SW480 (cell line): ENCODE measurements around the gene MAPK8IP3.
"Not testable (repeated sequence)": the region's sequence is repeated elsewhere in the genome, so short reads cannot be mapped to it uniquely, and the experiment has no call there.

ENCODE experiments used
- DNase-seq: peaks from one replicate; pipeline ENCODE4 v3.0.0-alpha.2; 2016; ENCODE audit warnings: low spot score

MAPK8IP3 gene

DNA sequence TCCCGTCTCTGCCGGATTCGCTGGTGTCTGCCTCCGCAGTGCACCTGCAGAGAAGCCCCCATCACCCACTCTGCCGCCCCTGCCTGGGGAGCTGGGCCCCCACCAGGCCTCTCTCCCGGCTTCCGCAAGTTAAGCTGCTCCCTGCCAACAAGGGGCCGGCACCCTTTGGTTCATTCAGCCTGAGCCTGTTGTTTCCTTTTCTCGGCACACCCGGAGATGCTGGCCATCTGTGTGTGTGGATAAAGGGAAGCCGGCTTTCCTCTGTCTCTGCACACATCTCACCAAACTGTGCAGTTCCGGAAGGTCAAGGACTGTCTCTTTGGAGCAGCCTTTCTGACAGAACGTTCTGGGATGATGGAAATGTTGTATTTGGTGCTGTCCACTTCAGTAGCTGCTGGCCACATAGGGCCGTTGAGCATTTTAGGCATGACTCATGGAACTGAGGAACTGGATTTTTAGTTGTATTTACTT lies 6.8 kb downstream of the MAPK8IP3 start:
- no peak for DNase-seq

- DNase-seq: no peak
These were observed 7.3 kb downstream of the MAPK8IP3 start for GRCh38 chr16:1713331-1713730.

DNA sequence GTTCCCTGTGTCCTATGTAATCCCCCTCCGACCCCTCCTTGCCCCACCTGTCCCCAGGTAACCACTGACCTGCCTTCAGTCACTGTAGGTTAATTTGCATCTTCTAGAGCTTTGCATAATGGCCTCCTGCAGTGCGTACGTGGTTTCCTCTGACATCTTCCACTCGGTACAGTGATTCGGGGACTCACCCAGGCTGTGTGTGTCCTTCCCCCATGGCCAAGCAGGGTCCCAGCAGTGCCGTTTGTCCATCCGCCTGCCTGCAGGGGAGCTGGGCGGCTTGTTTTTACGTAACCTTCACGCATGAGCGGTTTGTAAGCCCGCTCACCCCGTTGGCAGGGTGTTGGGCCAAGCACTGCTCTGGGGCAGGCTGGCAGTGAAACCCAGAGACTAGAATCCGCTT lies 7.9 kb downstream of the MAPK8IP3 start:
- DNase-seq: no peak

GRCh38 chr16:1715220-1715619 lies 9.2 kb downstream of the MAPK8IP3 start:
- DNase-seq: no peak

- DNase-seq: not testable (repeated sequence)
These were observed 12.2 kb downstream of the MAPK8IP3 start for GRCh38 chr16:1718236-1718635.

DNA sequence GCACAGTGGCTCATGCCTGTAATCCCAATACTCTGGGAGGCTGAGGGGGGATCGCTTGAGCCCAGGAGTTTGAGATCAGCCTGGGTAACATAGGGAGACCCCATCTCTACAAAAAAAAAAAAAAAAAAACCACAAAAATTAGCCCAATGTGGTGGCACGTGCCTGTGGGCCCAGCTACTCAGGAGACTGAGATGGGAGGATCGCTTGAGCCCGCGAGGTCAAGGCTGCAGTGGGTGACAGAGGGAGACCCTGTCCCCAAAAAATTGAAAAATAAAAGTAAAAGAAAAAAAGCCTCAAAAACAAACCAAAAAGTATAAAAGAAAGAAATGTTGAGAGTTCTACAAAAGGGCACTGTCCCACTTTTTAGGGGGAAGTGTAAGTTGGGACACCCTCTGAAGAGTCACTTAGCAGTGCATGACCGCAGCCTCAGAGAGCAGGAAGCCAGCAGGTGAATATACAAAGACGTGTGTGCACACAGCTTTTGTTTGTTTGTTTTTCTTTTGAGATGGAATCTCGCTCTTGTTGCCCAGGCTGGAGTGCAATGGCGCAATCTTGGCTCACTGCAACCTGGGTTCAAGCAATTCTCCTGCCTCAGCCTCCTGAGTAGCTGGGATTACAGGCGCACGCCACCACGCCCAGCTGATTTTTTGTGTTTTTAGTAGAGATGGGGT lies 13.7 kb downstream of the MAPK8IP3 start:
- not testable (repeated sequence) for DNase-seq

- DNase-seq: no peak
These were observed 15.4 kb downstream of the MAPK8IP3 start for GRCh38 chr16:1721372-1721771.

GRCh38 chr16:1723450-1724147 lies 17.6 kb downstream of the MAPK8IP3 start:
- DNase-seq: no peak

DNA sequence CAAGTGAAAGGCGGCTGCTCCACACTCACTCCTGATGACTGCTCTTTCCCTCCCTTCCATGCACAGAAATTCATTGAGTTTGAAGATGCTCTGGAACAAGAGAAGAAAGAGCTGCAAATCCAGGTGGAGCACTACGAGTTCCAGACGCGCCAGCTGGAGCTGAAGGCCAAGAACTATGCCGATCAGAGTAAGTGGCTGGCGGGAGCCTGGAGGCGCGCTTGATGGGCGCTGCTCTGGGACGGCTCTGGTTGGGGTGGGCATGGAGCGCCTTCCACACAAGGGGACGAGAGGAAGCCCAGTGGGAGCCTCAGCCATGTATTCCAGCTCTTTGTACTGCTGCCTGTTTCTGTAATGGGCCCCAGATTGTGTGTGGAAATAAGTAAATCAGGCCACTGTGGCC lies 18.5 kb downstream of the MAPK8IP3 start:
- DNase-seq: no peak

DNA sequence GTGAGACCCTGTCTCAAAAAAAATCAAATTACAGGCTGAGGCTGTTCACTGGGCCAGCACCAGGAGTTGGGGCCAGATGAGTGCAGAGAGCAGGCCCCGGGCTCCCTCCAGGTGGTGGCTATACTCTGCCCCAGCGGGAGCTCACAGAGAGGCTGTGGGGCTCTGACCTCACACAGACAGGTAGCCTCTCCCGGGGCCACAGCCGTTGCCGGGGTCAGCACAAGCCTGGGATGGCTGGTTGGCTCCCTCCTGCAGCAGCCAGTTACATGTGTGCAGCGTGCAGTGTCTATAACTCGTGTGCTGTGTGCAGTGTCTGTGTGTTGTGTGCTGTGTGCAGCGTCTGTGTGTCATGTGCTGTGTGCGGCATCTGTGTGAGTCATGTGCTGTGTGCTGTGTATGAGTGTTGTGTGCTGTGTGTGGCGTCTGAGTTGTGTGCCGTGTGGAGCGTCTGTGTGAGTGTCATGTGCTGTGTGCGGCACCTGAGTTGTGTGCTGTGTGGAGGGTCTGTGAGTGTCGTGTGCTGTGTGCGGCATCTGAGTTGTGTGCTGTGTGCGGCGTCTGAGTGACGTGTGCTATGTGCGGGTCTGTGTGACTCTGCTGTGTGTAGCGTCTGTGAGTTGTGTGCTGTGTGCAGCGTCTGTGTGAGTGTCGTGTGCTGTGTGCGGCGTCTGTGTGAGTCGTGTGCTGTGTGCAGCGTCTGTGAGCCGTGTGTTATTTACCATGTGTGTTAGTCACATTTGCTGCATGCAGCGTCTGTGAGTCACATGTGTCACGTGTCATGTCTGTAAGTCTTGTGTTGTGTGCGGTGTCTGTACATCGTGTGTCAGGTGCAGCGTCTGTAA lies 20.9 kb downstream of the MAPK8IP3 start:
- DNase-seq: no peak

GRCh38 chr16:1727651-1728624 lies 21.9 kb downstream of the MAPK8IP3 start:
- DNase-seq: no peak

DNA sequence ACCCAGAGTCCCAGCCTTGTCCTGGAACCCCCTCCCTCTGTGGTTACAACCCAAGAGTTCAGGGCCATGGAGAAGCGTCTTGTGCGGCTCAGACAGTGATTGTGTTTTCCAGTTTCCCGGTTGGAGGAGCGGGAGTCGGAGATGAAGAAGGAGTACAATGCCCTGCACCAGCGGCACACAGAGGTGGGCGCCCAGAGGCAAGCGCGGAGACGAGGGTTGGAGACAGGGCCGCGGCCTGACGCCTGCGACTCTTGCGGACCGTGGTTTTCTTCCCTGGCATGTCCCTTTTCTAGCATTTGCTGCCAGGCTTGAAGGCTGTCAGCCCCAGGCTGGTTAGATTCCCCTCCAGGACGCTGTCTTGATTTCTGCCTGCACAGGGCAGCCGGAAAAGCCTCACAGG lies 23.0 kb downstream of the MAPK8IP3 start:
- no peak for DNase-seq

GRCh38 chr16:1729445-1729844 lies 23.4 kb downstream of the MAPK8IP3 start:
- DNase-seq: no peak

DNA sequence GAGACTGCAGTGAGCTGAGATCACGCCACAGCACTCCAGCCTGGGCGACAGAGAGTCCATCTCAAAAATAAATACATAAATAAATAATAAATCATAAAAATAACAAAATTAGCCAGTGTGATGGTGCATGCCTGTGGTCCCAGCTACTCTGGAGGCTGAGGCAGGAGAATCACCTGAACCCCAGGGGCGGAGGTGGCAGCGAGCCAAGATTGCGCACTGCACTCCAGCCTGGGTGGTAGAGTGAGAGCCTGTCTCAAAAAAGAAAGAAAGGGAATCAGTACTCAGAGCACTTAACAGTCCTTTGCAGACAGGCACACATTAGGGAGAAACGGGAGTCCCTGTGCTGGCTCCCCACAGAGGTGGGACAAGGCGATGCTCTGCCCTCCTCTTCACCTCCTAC lies 25.1 kb downstream of the MAPK8IP3 start:
- DNase-seq: no peak

- DNase-seq: no peak
These were observed 25.6 kb downstream of the MAPK8IP3 start for GRCh38 chr16:1731603-1732002.

DNA sequence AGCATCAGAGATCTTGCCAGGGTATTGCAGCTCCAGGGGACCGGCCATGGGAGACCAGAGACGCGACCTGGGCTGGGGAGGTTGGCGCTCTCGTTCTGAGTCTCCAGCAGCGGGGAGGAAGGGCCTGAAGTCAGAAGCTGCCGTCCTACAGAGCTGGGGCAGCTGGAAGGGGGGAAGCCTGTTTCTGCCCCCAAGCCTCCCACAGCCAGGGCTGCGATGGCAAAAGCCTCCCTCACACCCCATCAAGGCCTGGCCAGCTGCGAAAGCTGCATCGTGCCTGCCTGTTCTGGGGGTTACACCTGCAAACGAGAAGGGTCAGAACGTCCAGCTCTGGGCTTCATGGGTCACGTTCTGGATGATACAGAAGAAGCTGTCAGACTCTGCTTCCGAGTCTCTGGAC lies 26.1 kb downstream of the MAPK8IP3 start:
- no peak for DNase-seq

- not testable (repeated sequence) for DNase-seq
These were observed 26.6 kb downstream of the MAPK8IP3 start for GRCh38 chr16:1732551-1732987.

GRCh38 chr16:1734123-1734522 lies 28.1 kb downstream of the MAPK8IP3 start:
- DNase-seq: no peak

- no peak for DNase-seq
These were observed 28.8 kb downstream of the MAPK8IP3 start for GRCh38 chr16:1734816-1735215.

- no peak for DNase-seq
These were observed 34.2 kb downstream of the MAPK8IP3 start for GRCh38 chr16:1740234-1740633.

GRCh38 chr16:1740781-1741490 lies 34.9 kb downstream of the MAPK8IP3 start:
- no peak for DNase-seq
